Measurements from ENCODE around the gene HHAT.

DNA sequence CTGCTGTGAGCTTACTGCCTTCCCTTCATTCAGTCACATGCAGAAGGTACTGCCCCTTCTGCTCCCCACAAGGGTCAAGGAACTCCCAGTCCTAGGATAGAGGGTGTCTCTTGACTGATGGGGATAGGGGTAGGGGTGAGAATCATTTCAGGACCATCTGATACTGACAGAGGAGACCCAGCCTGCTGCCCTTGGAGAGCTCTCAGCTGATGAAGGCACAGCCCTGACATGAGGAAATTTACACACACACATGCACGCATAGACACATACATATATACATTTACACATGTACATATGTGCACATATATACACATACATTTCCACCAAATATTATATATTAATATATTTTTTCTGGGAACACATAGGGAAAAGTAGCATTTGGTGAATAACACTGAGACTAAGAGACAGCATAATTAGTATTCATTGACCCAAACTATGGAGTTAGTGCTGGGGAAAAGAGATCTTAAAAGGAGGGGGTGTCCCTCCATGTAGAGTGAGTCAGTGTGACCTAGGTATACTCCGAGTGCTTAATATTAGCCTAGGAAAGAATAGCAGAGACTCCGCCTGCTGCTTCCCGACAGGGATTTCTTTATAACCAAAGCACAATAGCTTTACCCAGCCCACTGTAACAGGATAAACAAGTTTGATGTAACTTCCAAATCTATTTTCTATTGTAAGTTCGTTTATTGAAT, 27.6 kb upstream of the HHAT start:
- TF ChIP-seq GATA2 (IDR thresholded peaks at IDR 0.05; ENCODE audit: low read depth, low read length) (no peak), GATA3 (IDR thresholded peaks at IDR 0.05; ENCODE audit: low read depth, low read length) (no peak)

All from SH-SY5Y (cell line).